Esophagus squamous epithelium (tissue), 5 donors: ENCODE data around the gene EPB41L1. TPM values are rescaled to one million over a fixed set of nuclear protein-coding genes. Genes with fewer than 3 reads are reported as not detected.
A peak's percentile ranks its signal among the peaks of the same experiment; 100 is the strongest.

Experiments
- DNase-seq: peaks from one replicate; lab custom pipeline; 2025; lab: John Stamatoyannopoulos, UW
- H3K27ac ChIP-seq, 4 donors: fragments of 200-600 bp; sonication (generic); one replicate each; pipeline ENCODE4 v1.5.1; 2016 to 2019; ENCODE audit warnings: mild to moderate bottlenecking in 1 of 4
- H3K27me3 ChIP-seq, 4 donors: fragments of 200-600 bp; sonication (generic); 1 replicate in 3 of 4; 2 replicates in 1 of 4; pipeline versions ENCODE4 v1.5.1 to v1.6.0; 2017 to 2021; ENCODE audit warnings: antibody characterized with exemption in 1 of 4
- H3K36me3 ChIP-seq, 3 donors: fragments of 200-600 bp; sonication (generic); one replicate each; pipeline ENCODE4 v1.5.1; 2016 to 2019
- H3K4me1 ChIP-seq, 3 donors: fragments of 200-600 bp; sonication (generic); one replicate each; pipeline ENCODE4 v1.5.1; 2017 to 2019
- H3K4me3 ChIP-seq, 4 donors: fragments of 200-600 bp; sonication (generic); 1 replicate in 3 of 4; 2 replicates in 1 of 4; pipeline ENCODE4 v1.5.1; 2016 to 2019; ENCODE audit warnings: mild to moderate bottlenecking in 2 of 4, moderate library complexity in 1 of 4
- H3K9me3 ChIP-seq, 3 donors: fragments of 200-600 bp; sonication (generic); one replicate each; pipeline ENCODE4 v1.5.1; 2016 to 2019
- CTCF ChIP-seq, 6 experiments: fragments of 450-650 bp in 4 of 6; fragments of 200-600 bp in 2 of 6; sonication (generic) in 2 of 6; IDR thresholded peaks; one replicate each; pipeline ENCODE4 v1.5.1; 2016 to 2019; ENCODE audit warnings: antibody characterized with exemption in 6 of 6, mild to moderate bottlenecking in 4 of 6, moderate library complexity in 4 of 6
- POLR2A ChIP-seq, 4 donors: fragments of 450-650 bp; IDR thresholded peaks; one replicate each; pipeline ENCODE4 v1.6.1; 2017; ENCODE audit warnings: antibody characterized with exemption in 4 of 4, mild to moderate bottlenecking in 4 of 4, moderate library complexity in 3 of 4
- WGBS, 2 donors: methylation state at CpG; one replicate each; pipeline ENCODE4 v1.1.5; 2018; 5-methylcytosine and 5-hydroxymethylcytosine counted together
- intact Hi-C: fragments of 100-400 bp; cut with DNase I; formaldehyde crosslinking; loops from one replicate; pipeline ENCODE4 v1.15.0; 2022
- total RNA-seq, 4 donors: library from RNA; depleted of rRNA; stranded (reverse); fragments of >200 nt; gene quantifications; one replicate each; pipeline ENCODE4 v1.1.0, GENCODE V29; 2016
- donor health status: DM: yes; HTN: yes; CAD: no.

The EPB41L1 gene
- total RNA-seq, 4 donors from 2014 or later: 39.1 to 112 (median 85.7) TPM

DNA sequence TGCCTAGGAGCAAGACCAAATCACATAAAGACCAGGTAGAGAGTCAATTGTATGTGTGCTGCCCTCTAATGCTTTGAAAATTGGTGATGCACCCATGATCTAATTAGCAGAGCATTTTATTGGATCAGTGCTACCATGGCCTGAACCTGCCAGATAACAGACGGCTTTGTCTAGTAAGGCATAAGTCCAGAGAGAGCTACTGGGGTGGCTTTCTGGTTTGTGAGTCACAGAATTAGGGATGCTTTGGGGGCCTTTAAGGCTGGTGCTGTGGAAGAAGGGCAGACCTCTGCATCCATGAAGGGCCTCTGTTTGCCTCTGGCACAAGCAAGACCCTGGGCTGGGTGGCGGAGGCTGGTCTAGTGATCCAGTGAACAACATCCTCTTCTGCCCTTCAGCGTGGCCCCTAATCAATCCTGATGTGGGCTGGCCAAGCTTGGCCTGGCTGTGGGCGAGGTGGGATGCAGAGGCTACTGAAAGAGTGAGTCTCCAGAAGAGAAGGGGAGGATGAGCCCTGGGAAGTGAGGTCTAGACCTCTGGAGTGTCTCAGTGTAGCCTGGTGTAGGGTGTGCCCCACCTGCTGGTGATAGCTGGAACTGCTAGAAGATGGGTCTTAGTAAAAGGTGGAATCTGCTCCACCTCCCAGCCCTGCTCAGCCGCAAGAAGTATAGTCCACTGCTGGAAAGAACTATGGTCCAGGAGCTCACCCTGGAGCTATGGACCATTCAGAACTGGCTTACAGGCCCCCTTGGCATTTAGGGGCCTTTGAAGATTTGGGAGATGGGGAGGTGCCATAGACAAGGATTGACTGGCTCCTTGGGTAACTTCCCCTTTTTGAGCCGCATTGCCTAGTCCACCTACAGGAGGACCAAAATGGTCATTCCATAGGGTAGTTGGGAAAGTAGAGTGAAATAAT lies 45.1 kb downstream of the EPB41L1 start:
- no peak overlapping the region for H3K27ac ChIP-seq
- 31 to 100% methylated on average over 1 to 3 of the region's 6 CpGs for WGBS, 2 donors
- H3K9me3 ChIP-seq: no peaks in the 10 kb centered on the region
- no peaks in the 10 kb centered on the region for H3K27me3 ChIP-seq
- H3K4me1 ChIP-seq: no peaks in the 10 kb centered on the region
- no peak for DNase-seq
- no peak overlapping the region for H3K4me3 ChIP-seq
- intact Hi-C loops: loop anchor here (5.0 kb wide), 2 partner anchors 212 to 238 kb away; no protein-coding TSS in a partner anchor
- TF ChIP-seq CTCF (IDR thresholded peaks at IDR 0.05) (peak; percentile 76 to 94 (median 86)), POLR2A (IDR thresholded peaks at IDR 0.05) (no peak)
- H3K36me3 ChIP-seq: peaks cover 12 to 91% (median 24%) of the 10 kb centered on the region in 3 donors

- DNase-seq: no peak
- no peaks in the 10 kb centered on the region for H3K4me1 ChIP-seq
- TF ChIP-seq CTCF (IDR thresholded peaks at IDR 0.05) (no peak), POLR2A (IDR thresholded peaks at IDR 0.05) (no peak)
- intact Hi-C loops: loop anchor here (5.0 kb wide), 1 partner anchor 237 kb away; no protein-coding TSS in a partner anchor
- H3K27me3 ChIP-seq: no peaks in the 10 kb centered on the region
- 50% methylated on average over 1 of the region's 1 CpG for WGBS, 2 donors
- no peaks in the 10 kb centered on the region for H3K9me3 ChIP-seq
- no peak overlapping the region for H3K27ac ChIP-seq
- no peak overlapping the region for H3K4me3 ChIP-seq
- H3K36me3 ChIP-seq: peaks cover 11 to 91% (median 18%) of the 10 kb centered on the region in 3 donors
Measured at GRCh38 chr20:36200451-36200850, 45.9 kb downstream of the EPB41L1 start.

GRCh38 chr20:36201198-36201597 lies 46.7 kb downstream of the EPB41L1 start:
- TF ChIP-seq CTCF (IDR thresholded peaks at IDR 0.05) (no peak), POLR2A (IDR thresholded peaks at IDR 0.05) (no peak)
- no peak overlapping the region for H3K4me3 ChIP-seq
- H3K27ac ChIP-seq: no peak overlapping the region
- no peaks in the 10 kb centered on the region for H3K27me3 ChIP-seq
- peaks cover 6 to 91% (median 15%) of the 10 kb centered on the region in 3 donors for H3K36me3 ChIP-seq
- no peaks in the 10 kb centered on the region for H3K4me1 ChIP-seq
- no peak for DNase-seq
- H3K9me3 ChIP-seq: no peaks in the 10 kb centered on the region
- 86% methylated on average over 4 of the region's 4 CpGs; no CpG with 5 or more reads in 1 of the 2 donors for WGBS, 2 donors
- intact Hi-C loops: loop anchor here (5.0 kb wide), 1 partner anchor 236 kb away; no protein-coding TSS in a partner anchor

GRCh38 chr20:36202891-36203338 lies 48.4 kb downstream of the EPB41L1 start:
- intact Hi-C loops: loop anchor here (5.0 kb wide), 1 partner anchor 234 kb away; no protein-coding TSS in a partner anchor
- H3K27ac ChIP-seq: no peak overlapping the region
- TF ChIP-seq POLR2A (IDR thresholded peaks at IDR 0.05): no peak
- TF ChIP-seq CTCF (IDR thresholded peaks at IDR 0.05): peak; percentile 84 to 96 (median 90)
- 41 to 42% methylated on average over 15 to 18 of the region's 18 CpGs for WGBS, 2 donors
- H3K9me3 ChIP-seq: no peaks in the 10 kb centered on the region
- peaks cover 0 to 91% (median 24%) of the 10 kb centered on the region in 3 donors for H3K36me3 ChIP-seq
- H3K27me3 ChIP-seq: no peaks in the 10 kb centered on the region
- no peak overlapping the region for H3K4me3 ChIP-seq
- DNase-seq: no peak
- H3K4me1 ChIP-seq: no peaks in the 10 kb centered on the region

- DNase-seq: no peak
- H3K9me3 ChIP-seq: no peaks in the 10 kb centered on the region
- no peaks in the 10 kb centered on the region for H3K27me3 ChIP-seq
- WGBS, 2 donors: 100% methylated on average over 1 of the region's 3 CpGs; no CpG with 5 or more reads in 1 of the 2 donors
- H3K4me1 ChIP-seq: no peaks in the 10 kb centered on the region
- peaks cover 0 to 92% (median 30%) of the 10 kb centered on the region in 3 donors for H3K36me3 ChIP-seq
- no peak overlapping the region for H3K27ac ChIP-seq
- TF ChIP-seq CTCF (IDR thresholded peaks at IDR 0.05) (no peak), POLR2A (IDR thresholded peaks at IDR 0.05) (no peak)
- intact Hi-C loops: loop anchor here (5.0 kb wide), 1 partner anchor 233 kb away; no protein-coding TSS in a partner anchor
- H3K4me3 ChIP-seq: no peak overlapping the region
Measured at GRCh38 chr20:36203861-36204260, 49.3 kb downstream of the EPB41L1 start.
